HepG2 (cell line): ENCODE results near the gene STX1B. TPM values are rescaled to one million over a fixed set of nuclear protein-coding genes. Genes with fewer than 3 reads are reported as not detected.

Experiments used
- ARID4A ChIP-seq: sonication (generic); formaldehyde crosslinking; IDR thresholded peaks from 2 replicates; pipeline ENCODE4 v1.5.0; 2020; ENCODE audit warnings: mild to moderate bottlenecking, missing genetic modification reagents, borderline replicate concordance
- BCL6 ChIP-seq: IDR thresholded peaks from 2 replicates; pipeline ENCODE4 v1.6.1; 2016; ENCODE audit warnings: missing genetic modification reagents, missing compliant biosample characterization
- HOXD1 ChIP-seq: sonication (generic); formaldehyde crosslinking; IDR thresholded peaks from 2 replicates; pipeline ENCODE4 v1.5.0; 2020; ENCODE audit warnings: missing genetic modification reagents
- MTERF4 ChIP-seq: sonication (generic); formaldehyde crosslinking; IDR thresholded peaks from 2 replicates; pipeline ENCODE4 v1.8.0; 2023; ENCODE audit warnings: mild to moderate bottlenecking, missing genetic modification reagents
- PRDM10 ChIP-seq: sonication (generic); formaldehyde crosslinking; IDR thresholded peaks from 2 replicates; pipeline ENCODE4 v1.4.0; 2020; ENCODE audit warnings: low read depth, missing genetic modification reagents
- XRCC5 ChIP-seq: fragments of 200-400 bp; formaldehyde crosslinking; optimal IDR thresholded peaks from 2 replicates; pipeline ENCODE3; 2017; ENCODE audit warnings: mild to moderate bottlenecking, low read length
- ZNF18 ChIP-seq: sonication (generic); formaldehyde crosslinking; IDR thresholded peaks from 2 replicates; pipeline ENCODE4 v1.8.0; 2022; ENCODE audit warnings: mild to moderate bottlenecking, missing genetic modification reagents; ENCODE audit not compliant: insufficient replicate concordance
- ZNF292 ChIP-seq: sonication (generic); formaldehyde crosslinking; IDR thresholded peaks from 2 replicates; pipeline ENCODE4 v1.8.1; 2022; ENCODE audit warnings: mild to moderate bottlenecking, low read depth, missing genetic modification reagents, borderline replicate concordance
- ZNF33B ChIP-seq: sonication (generic); formaldehyde crosslinking; IDR thresholded peaks from 2 replicates; pipeline ENCODE4 v1.5.1; 2020; ENCODE audit warnings: mild to moderate bottlenecking, missing genetic modification reagents
- ZNF513 ChIP-seq: sonication (generic); formaldehyde crosslinking; conservative IDR thresholded peaks from 2 replicates; pipeline ENCODE4 v1.5.0; 2020; ENCODE audit warnings: missing genetic modification reagents
- ZNF639 ChIP-seq: conservative IDR thresholded peaks from 2 replicates; pipeline ENCODE4 v1.6.1; 2018; ENCODE audit warnings: missing genetic modification reagents
- polyA plus RNA-seq, 8 experiments: library from polyadenylated mRNA; depleted of rRNA in 3 of 8; stranded (reverse) in 7 of 8; unstranded in 1 of 8; fragments of >200 nt; fragmentation: Illumina TruSeq in 4 of 8; extraction: Trizol in 4 of 8; gene quantifications; 2 replicates each; pipeline versions ENCODE4 v1.2.1 to v1.2.3, GENCODE V29; 2011 to 2016; ENCODE audit warnings: low read depth in 4 of 8, missing spikeins in 1 of 8, mixed read lengths in 1 of 8; ENCODE audit not compliant: insufficient read depth in 1 of 8
- total RNA-seq, 5 experiments: library from RNA; depleted of rRNA; stranded (reverse); fragments of >200 nt; fragmentation: Illumina TruSeq; extraction: Trizol; gene quantifications; 2 replicates each; pipeline ENCODE4 v1.2.3, GENCODE V29; 2016; ENCODE audit warnings: low read depth in 1 of 5

The STX1B gene
- total and polyA plus RNA-seq, 2 of the 13 experiments (the other 11 are each of a cell fraction or from before 2014, with no cell fraction given): 2.1 to 3.0 TPM

- TF ChIP-seq PRDM10 (CRISPR knock-in tag): peak; percentile 7; the same call in 1 of the 2 replicates
- no peak for TF ChIP-seq ZNF513 (CRISPR knock-in tag)
- 0 out of 2 replicates have a peak, but pooled peaks have one; percentile 24 for TF ChIP-seq ARID4A (CRISPR knock-in tag)
- TF ChIP-seq ZNF33B: peak; percentile 69; the same call in 1 of the 2 replicates
- peak; percentile 15 for TF ChIP-seq ZNF18 (CRISPR knock-in tag)
- 0 out of 2 replicates have a peak, but pooled peaks have one; percentile 20 for TF ChIP-seq ZNF639 (CRISPR knock-in tag)
- TF ChIP-seq BCL6 (CRISPR knock-in tag): 0 out of 2 replicates have a peak, but pooled peaks have one; percentile 4
- no peak for TF ChIP-seq ZNF292 (CRISPR knock-in tag)
- peak; percentile 60 for TF ChIP-seq XRCC5
- peak; percentile 12; the same call in 1 of the 2 replicates for TF ChIP-seq HOXD1 (CRISPR knock-in tag)
- 0 out of 2 replicates have a peak, but pooled peaks have one; percentile 73 for TF ChIP-seq MTERF4
Observed at GRCh38 chr16:30997725-30998711, 12.4 kb downstream of the STX1B start (continued).
